Measurements from ENCODE around the gene ZNF43.
A peak's percentile ranks its signal among the peaks of the same experiment; 100 is the strongest.
"Not testable (repeated sequence)": the region's sequence is repeated elsewhere in the genome, so short reads cannot be mapped to it uniquely, and the experiment has no call there.

ZNF43 gene

GRCh38 chr19:21808400-21809000 is 27.5 kb downstream of the ZNF43 start:
- DNase-seq (ENCODE audit: low spot score) = not testable (repeated sequence)

DNA sequence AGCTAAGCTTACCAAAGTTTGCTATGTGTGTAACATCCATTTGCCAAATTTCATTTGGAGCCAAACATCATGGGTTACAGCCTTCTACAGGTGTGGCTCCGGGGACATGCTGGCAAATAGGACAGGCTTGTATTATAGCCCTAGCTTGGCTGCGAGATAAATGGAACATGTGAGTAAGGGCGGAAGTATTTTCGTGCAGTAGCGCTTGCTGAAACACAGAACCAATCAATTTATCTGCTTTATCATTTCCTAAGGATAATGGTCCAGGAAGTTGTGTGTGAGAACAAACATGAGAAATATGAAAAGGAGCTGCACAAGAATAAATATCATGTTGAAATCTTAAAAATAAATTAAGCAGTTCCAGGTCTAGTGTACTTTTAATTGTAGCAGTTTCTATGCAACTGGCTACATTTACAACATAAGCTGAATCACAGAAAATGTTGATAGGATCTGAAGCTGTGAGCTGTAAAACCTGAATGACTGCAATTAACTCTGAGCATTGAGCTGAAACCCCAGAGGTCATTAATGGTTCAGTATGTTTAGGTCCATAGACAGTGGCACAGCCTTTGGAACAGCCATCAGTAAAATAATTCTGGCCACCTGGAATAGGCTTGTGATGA is 46.4 kb downstream of the ZNF43 start:
- no peak for DNase-seq (ENCODE audit: low spot score)

DNA sequence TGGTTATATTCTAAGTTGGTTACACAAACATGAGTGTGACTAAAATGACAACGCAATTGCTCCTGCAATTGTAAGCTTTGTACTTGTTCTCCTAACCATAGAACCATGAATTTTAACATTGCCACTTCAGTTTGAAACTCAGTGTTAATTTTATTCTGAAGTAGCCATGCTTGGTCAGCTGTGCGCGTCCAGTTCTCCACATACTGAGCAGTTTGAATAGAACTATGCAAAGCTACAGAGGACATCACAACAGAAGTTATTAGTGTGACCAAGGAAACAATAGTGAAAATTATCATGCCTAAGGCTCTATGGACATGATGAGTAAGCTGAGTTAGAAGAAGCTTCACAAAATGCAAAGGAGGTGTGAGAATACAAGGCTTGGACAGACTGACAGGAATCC is 49.0 kb downstream of the ZNF43 start:
- no peak for DNase-seq (ENCODE audit: low spot score)

DNA sequence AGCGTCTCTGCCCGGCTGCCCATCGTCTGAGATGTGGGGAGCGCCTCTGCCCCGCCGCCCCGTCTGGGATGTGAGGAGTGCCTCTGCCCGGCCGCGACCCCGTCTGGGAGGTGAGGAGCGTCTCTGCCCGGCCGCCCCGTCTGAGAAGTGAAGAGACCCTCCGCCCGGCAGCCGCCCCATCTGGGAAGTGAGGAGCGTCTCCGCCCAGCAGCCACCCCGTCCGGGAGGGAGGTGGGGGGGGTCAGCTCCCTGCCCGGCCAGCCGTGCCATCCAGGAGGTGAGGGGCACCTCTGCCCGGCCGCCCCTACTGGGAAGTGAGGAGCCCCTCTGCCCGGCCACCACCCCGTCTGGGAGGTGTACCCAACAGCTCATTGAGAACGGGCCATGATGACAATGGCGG is 60.2 kb downstream of the ZNF43 start:
- not testable (repeated sequence) for DNase-seq (ENCODE audit: low spot score)

DNA sequence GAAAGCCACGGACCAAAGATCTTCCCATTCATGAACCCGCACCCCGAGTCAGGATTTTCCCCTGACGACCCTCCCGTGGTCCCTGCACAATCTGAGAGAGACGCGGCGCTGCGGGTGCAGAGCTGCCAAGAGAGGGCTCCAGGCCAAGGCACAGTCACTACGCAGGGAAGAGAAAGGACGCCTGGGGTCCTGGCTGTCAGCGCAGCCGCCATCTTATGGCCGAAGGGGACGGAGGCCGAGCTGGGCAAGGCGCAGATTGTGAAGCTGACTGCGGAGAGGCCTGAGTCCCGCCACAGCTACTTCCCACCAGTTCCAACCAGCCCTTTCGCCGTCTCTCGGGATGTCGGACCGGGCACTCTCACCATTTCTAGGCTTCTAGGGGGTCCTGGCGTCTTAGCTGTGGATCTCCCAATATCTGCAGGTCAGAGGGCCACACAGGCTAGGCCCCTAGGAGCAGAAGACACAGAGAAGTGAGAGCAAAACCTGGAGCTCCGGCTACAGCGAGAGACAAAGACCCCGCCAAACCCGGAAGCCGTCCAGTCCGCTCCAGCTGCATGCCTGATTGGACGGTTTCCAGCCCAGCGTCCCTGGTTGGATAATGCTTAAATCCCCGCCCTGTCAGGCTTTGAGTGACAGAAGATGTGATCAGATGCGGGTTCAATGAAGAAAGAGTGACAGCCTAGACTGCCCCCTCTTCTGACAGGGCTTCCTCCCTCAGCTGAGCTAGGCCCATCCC is 68.7 kb downstream of the ZNF43 start, which contains the start of gene ZNF100:
Gene ZNF100 (minus strand): TSS at position 515 of the 736 bp plus-strand sequence. CDS start 150 bp downstream, at position 365.
- peak; percentile 88 for DNase-seq (ENCODE audit: low spot score)

GRCh38 chr19:21766705-21767064 is 69.3 kb downstream of the ZNF43 start:
- DNase-seq (ENCODE audit: low spot score) = not testable (repeated sequence)

DNA sequence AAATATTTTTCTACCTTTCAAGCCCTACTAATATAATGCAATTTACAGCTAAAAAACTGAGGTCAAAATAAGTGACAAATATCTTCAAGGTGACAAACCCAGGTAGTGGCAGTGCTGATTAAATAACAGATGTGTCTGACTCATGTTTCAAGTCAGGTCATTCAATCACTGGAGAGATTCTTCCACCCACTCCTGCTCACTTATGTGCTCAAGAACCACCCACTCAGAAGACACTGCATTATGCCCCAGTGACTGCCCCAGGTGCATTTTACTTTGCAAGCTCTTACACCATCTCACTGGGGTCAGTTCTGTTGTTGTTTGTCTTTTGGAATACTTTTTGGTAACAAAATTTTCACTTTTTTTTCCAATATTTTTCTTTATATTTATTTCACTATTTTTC is 70.8 kb downstream of the ZNF43 start:
- DNase-seq (ENCODE audit: low spot score) = no peak

DNA sequence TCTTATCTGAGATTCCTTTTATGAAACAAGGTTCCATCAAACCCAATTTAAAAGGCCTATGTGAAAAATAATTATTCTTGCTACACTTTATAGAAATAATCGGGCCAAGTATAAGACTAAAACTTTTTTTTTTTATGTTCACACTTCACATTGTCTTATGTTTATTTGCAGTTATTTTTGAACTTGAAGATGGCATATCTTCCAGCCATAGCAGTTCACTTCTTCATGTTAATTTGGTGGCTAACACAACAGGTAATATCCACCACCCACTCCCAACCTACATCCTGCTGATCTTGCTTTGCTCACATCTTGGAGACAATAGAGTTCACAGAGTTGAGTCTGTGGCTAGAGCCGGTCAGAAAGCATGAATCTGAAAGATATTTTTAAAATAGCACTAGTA is 74.4 kb downstream of the ZNF43 start:
- DNase-seq (ENCODE audit: low spot score) = not testable (repeated sequence)

DNA sequence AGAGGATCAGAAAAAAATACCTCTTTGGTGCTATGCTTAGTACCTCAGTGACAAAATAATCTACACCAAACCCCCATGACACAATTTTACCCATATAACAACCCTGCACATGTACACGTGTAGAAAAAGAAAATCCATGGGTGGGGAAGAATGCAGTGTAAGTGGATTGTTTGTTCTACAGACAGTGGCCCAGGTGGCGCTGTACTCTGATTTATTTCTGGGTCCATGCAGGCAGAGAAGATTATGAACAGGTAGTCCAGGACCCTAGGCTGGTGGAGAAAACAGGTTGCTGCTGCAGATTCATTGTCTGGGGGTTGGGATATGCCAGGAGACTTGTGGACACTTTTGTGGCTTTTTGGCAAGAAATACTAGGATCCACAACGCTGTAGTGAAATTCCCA is 77.7 kb downstream of the ZNF43 start:
- DNase-seq (ENCODE audit: low spot score) = no peak

- DNase-seq (ENCODE audit: low spot score) = not testable (repeated sequence)
Measured at GRCh38 chr19:21755555-21755954, 80.4 kb downstream of the ZNF43 start.

All from kidney capillary endothelial cell (primary cell).